H1 (cell line): Measurements from ENCODE around the gene EPHA10. TPM values are rescaled to one million over a fixed set of nuclear protein-coding genes. Genes with fewer than 3 reads are reported as not detected.

ENCODE experiments used
- CTCF ChIA-PET: fragments of 300-600 bp; sonication (Branson Sonifier 250); formaldehyde crosslinking; loops from one replicate; lab custom pipeline; 2021; ENCODE audit not compliant: partially characterized antibody; lab: Charles Lee
- POLR2A ChIA-PET: fragments of 300-600 bp; sonication (Branson Sonifier 250); formaldehyde crosslinking; loops from one replicate; lab custom pipeline; 2021; ENCODE audit warnings: inconsistent platforms; ENCODE audit not compliant: partially characterized antibody; lab: Charles Lee
- DNase-seq, 2 experiments: peaks; one replicate each; pipeline versions ENCODE4 v3.0.0 to v3.0.0-alpha.2; 2010 to 2022; ENCODE audit warnings: low spot score in 2 of 2, low read depth in 1 of 2, mixed read lengths in 1 of 2
- FAIRE-seq: peaks from 2 replicates; lab custom pipeline; 2011; peaks lifted over from hg19 to GRCh38; lab: Jason Lieb, UNC
- H2AFZ ChIP-seq: 2 replicates; pipeline ENCODE4 v1.8.1; 2012; ENCODE audit warnings: low read length, inconsistent platforms
- H2AK5ac ChIP-seq: 2 replicates; pipeline ENCODE4 v1.6.1; 2013; ENCODE audit warnings: low read depth, low read length
- H2BK120ac ChIP-seq: replicated peaks from 2 replicates; pipeline ENCODE3; 2013; ENCODE audit warnings: low read depth, low read length, inconsistent platforms
- H2BK12ac ChIP-seq: 2 replicates; pipeline ENCODE4 v1.6.1; 2013; ENCODE audit warnings: low read depth, low read length
- H2BK15ac ChIP-seq: 2 replicates; pipeline ENCODE4 v1.6.1; 2013; ENCODE audit warnings: low read length
- H2BK20ac ChIP-seq: 2 replicates; pipeline ENCODE4 v1.6.1; 2013; ENCODE audit warnings: low read length
- H2BK5ac ChIP-seq: 2 replicates; pipeline ENCODE4 v1.6.1; 2013; ENCODE audit warnings: low read depth, low read length
- H3K14ac ChIP-seq: 2 replicates; pipeline ENCODE4 v1.6.1; 2013; ENCODE audit warnings: inconsistent platforms; ENCODE audit not compliant: insufficient read length
- H3K18ac ChIP-seq: 2 replicates; pipeline ENCODE4 v1.6.1; 2013; ENCODE audit warnings: low read length; ENCODE audit errors: extremely low read depth
- H3K23ac ChIP-seq: 2 replicates; pipeline ENCODE4 v1.6.1; 2013; ENCODE audit warnings: inconsistent platforms; ENCODE audit not compliant: insufficient read length
- H3K23me2 ChIP-seq: 2 replicates; pipeline ENCODE4 v1.6.1; 2013; ENCODE audit warnings: low read depth, low read length
- H3K27ac ChIP-seq: 2 replicates; pipeline ENCODE4 v1.6.1; 2011; ENCODE audit warnings: low read depth, low read length, inconsistent platforms
- H3K27me3 ChIP-seq, 4 experiments: replicated peaks in 1 of 4; 1 replicate in 1 of 4; 2 replicates in 3 of 4; pipeline versions ENCODE4 v1.6.1 to v1.8.1; 2011 to 2013; ENCODE audit warnings: low read length in 3 of 4, mild to moderate bottlenecking in 3 of 4, inconsistent platforms in 2 of 4, mixed read lengths in 2 of 4, moderate library complexity in 1 of 4; ENCODE audit not compliant: control insufficient read depth in 3 of 4, insufficient read depth in 3 of 4; ENCODE audit errors: extremely low read depth in 1 of 4
- H3K36me3 ChIP-seq, 4 experiments: 2 replicates each; pipeline versions ENCODE4 v1.6.1 to v1.8.1; 2011 to 2013; ENCODE audit warnings: mild to moderate bottlenecking in 4 of 4, low read length in 3 of 4, moderate library complexity in 2 of 4, control low read depth in 1 of 4, inconsistent platforms in 1 of 4; ENCODE audit not compliant: insufficient read depth in 4 of 4, control insufficient read depth in 2 of 4
- H3K4ac ChIP-seq: replicated peaks from 2 replicates; pipeline ENCODE3; 2013; ENCODE audit warnings: low read length, low read depth, mixed read lengths, inconsistent platforms; ENCODE audit not compliant: insufficient read length
- H3K4me1 ChIP-seq, 4 experiments: replicated peaks in 1 of 4; 1 replicate in 1 of 4; 2 replicates in 3 of 4; pipeline versions ENCODE4 v1.6.1 to v1.8.1; 2011 to 2013; ENCODE audit warnings: low read length in 3 of 4, inconsistent platforms in 2 of 4, mixed read lengths in 1 of 4; ENCODE audit not compliant: insufficient read depth in 4 of 4, control insufficient read depth in 3 of 4
- H3K4me2 ChIP-seq, 2 experiments: 2 replicates each; pipeline versions ENCODE4 v1.6.1 to v1.8.1; 2011 to 2013; ENCODE audit warnings: low read depth in 2 of 2, low read length in 2 of 2, control low read depth in 1 of 2, inconsistent platforms in 1 of 2, mild to moderate bottlenecking in 1 of 2; ENCODE audit not compliant: insufficient read depth in 1 of 2
- H3K4me3 ChIP-seq, 4 experiments: fragments of 200-600, 300-600 bp in 1 of 4; sonication (generic), shearing (Covaris generic), sonication (Bioruptor Twin) in 1 of 4; 2 replicates each; pipeline versions ENCODE4 v1.5.1 to v1.8.1; 2011 to 2016; ENCODE audit warnings: low read length in 4 of 4, low read depth in 3 of 4, control low read depth in 2 of 4, inconsistent platforms in 2 of 4, mild to moderate bottlenecking in 2 of 4, mixed read lengths in 1 of 4, moderate library complexity in 1 of 4; ENCODE audit not compliant: insufficient read depth in 2 of 4; ENCODE audit errors: extremely low read depth in 1 of 4
- H3K56ac ChIP-seq: replicated peaks from 2 replicates; pipeline ENCODE3; 2013; ENCODE audit warnings: low read depth, mild to moderate bottlenecking, mixed read lengths, low read length, inconsistent platforms; ENCODE audit not compliant: insufficient read length
- H3K79me1 ChIP-seq: 2 replicates; pipeline ENCODE4 v1.6.1; 2013; ENCODE audit warnings: low read depth, low read length, control low read depth
- H3K79me2 ChIP-seq, 2 experiments: 2 replicates each; pipeline versions ENCODE4 v1.6.1 to v1.8.1; 2012 to 2013; ENCODE audit warnings: low read length in 2 of 2, mild to moderate bottlenecking in 2 of 2, inconsistent platforms in 1 of 2; ENCODE audit not compliant: insufficient read depth in 2 of 2, control insufficient read depth in 1 of 2
- H3K9ac ChIP-seq, 4 experiments: replicated peaks in 1 of 4; 1 replicate in 1 of 4; 2 replicates in 3 of 4; pipeline versions ENCODE4 v1.6.1 to v1.8.1; 2011 to 2013; ENCODE audit warnings: low read depth in 3 of 4, low read length in 3 of 4, control low read depth in 2 of 4, mild to moderate bottlenecking in 2 of 4, moderate library complexity in 2 of 4, inconsistent platforms in 1 of 4; ENCODE audit errors: extremely low read depth in 1 of 4
- H3K9me3 ChIP-seq, 2 experiments: 2 replicates each; pipeline versions ENCODE4 v1.6.1 to v1.8.1; 2012 to 2013; ENCODE audit warnings: mild to moderate bottlenecking in 2 of 2, moderate library complexity in 2 of 2, control low read depth in 1 of 2, inconsistent platforms in 1 of 2, low read depth in 1 of 2, low read length in 1 of 2, mixed read lengths in 1 of 2; ENCODE audit not compliant: insufficient read depth in 2 of 2
- H4K20me1 ChIP-seq, 2 experiments: replicated peaks in 1 of 2; 2 replicates each; pipeline versions ENCODE3 to v1.8.1; 2011 to 2013; ENCODE audit warnings: inconsistent platforms in 2 of 2, low read length in 2 of 2, mild to moderate bottlenecking in 1 of 2; ENCODE audit not compliant: insufficient read depth in 2 of 2, control insufficient read depth in 1 of 2
- H4K5ac ChIP-seq: 2 replicates; pipeline ENCODE4 v1.6.1; 2013; ENCODE audit warnings: low read length, low read depth, mixed read lengths, inconsistent platforms; ENCODE audit not compliant: insufficient read length
- H4K8ac ChIP-seq: 2 replicates; pipeline ENCODE4 v1.8.0; 2013; ENCODE audit warnings: mild to moderate bottlenecking, moderate library complexity, low read length, inconsistent platforms; ENCODE audit not compliant: insufficient read depth; ENCODE audit errors: extremely low read depth
- H4K91ac ChIP-seq: replicated peaks from 2 replicates; pipeline ENCODE3; 2013; ENCODE audit warnings: low read length, mixed read lengths, inconsistent platforms; ENCODE audit not compliant: insufficient read length
- BCL11A ChIP-seq, 2 experiments: IDR thresholded peaks; one replicate each; pipeline ENCODE4 v1.6.1; 2011; ENCODE audit warnings: low read depth in 2 of 2, low read length in 2 of 2, mild to moderate bottlenecking in 2 of 2
- CBX8 ChIP-seq: fragments of 300-800, 300-1000 bp; sonication (generic); IDR thresholded peaks from 2 replicates; pipeline ENCODE4 v1.7.1; 2016; ENCODE audit warnings: low read depth, low read length, borderline replicate concordance
- CHD2 ChIP-seq: IDR thresholded peaks from 2 replicates; pipeline ENCODE4 v1.6.1; 2012; ENCODE audit warnings: low read length, improper control_type of control experiment
- CREB1 ChIP-seq: IDR thresholded peaks from 2 replicates; pipeline ENCODE4 v1.6.1; 2012; ENCODE audit warnings: inconsistent platforms
- FOSL1 ChIP-seq: IDR thresholded peaks from 2 replicates; pipeline ENCODE4 v1.6.1; 2011; ENCODE audit warnings: mild to moderate bottlenecking, low read depth, low read length, moderate library complexity; ENCODE audit not compliant: insufficient read depth
- JUN ChIP-seq: IDR thresholded peaks from 2 replicates; pipeline ENCODE4 v1.6.1; 2011; ENCODE audit warnings: low read depth, mild to moderate bottlenecking, improper control_type of control experiment, low read length
- POU5F1 ChIP-seq: IDR thresholded peaks from 2 replicates; pipeline ENCODE4 v1.6.1; 2011; ENCODE audit warnings: low read depth, mild to moderate bottlenecking, low read length, moderate library complexity
- RBBP5 ChIP-seq: IDR thresholded peaks from 2 replicates; pipeline ENCODE4 v1.7.1; 2012; ENCODE audit warnings: low read depth, mild to moderate bottlenecking, inconsistent platforms, low read length, moderate library complexity, borderline replicate concordance
- SAP30 ChIP-seq: fragments of 300-600 bp; sonication (generic); IDR thresholded peaks from 2 replicates; pipeline ENCODE4 v1.7.1; 2012; ENCODE audit warnings: low read length, moderate library complexity, mild to moderate bottlenecking, inconsistent platforms; ENCODE audit not compliant: insufficient read depth, insufficient replicate concordance
- SIN3A ChIP-seq, 2 experiments: IDR thresholded peaks in 1 of 2; conservative IDR thresholded peaks in 1 of 2; 2 replicates each; pipeline ENCODE4 v1.6.1; 2011 to 2012; ENCODE audit warnings: low read length in 2 of 2, improper control_type of control experiment in 1 of 2, low read depth in 1 of 2, mild to moderate bottlenecking in 1 of 2
- TCF12 ChIP-seq: IDR thresholded peaks from 2 replicates; pipeline ENCODE4 v1.6.1; 2011; ENCODE audit warnings: low read depth, mild to moderate bottlenecking, low read length
- WGBS, 2 experiments: shearing (Covaris generic) in 1 of 2; methylation state at CpG; one replicate each; pipeline versions ENCODE4 v1.1.6 to v1.1.7; 2013 to 2015; ENCODE audit warnings: low lambda C conversion rate in 2 of 2, mixed read lengths in 2 of 2, inconsistent platforms in 1 of 2, low coverage in 1 of 2, missing lambda C conversion rate in 1 of 2; ENCODE audit not compliant: insufficient replicate concordance in 2 of 2, insufficient coverage in 1 of 2, insufficient read length in 1 of 2; ENCODE audit errors: extremely low coverage in 1 of 2, missing lambda C conversion rate in 1 of 2; 5-methylcytosine and 5-hydroxymethylcytosine counted together
- polyA plus RNA-seq, 7 experiments: library from polyadenylated mRNA; depleted of rRNA in 3 of 7; stranded (reverse) in 5 of 7; unstranded in 2 of 7; fragments of >200 nt in 5 of 7; fragments of 200-250 nt in 2 of 7; gene quantifications; 1 replicate in 5 of 7; 2 replicates in 1 of 7; 4 replicates in 1 of 7; pipeline versions ENCODE4 v1.2.1 to v1.2.3, GENCODE V29; 2011 to 2013; ENCODE audit warnings: missing spikeins in 2 of 7, mixed read lengths in 2 of 7
- total RNA-seq: library from RNA; stranded (reverse); fragmentation: NEBNext Ultra II Directional; extraction: Animal tissue kit (Norgen Biotek cat#: 25700); gene quantifications from 2 replicates; pipeline ENCODE4 v1.2.1, GENCODE V29; 2021
- TF ChIP-seq, protein P1 (sequence below): IDR thresholded peaks from 2 replicates; pipeline ENCODE4 v1.6.1; 2012; ENCODE audit warnings: inconsistent platforms

Gene EPHA10
- total and polyA plus RNA-seq, 2 of the 8 experiments (the other 6 are each of a cell fraction or from before 2014, with no cell fraction given) = 0.54 to 1.0 TPM

DNA sequence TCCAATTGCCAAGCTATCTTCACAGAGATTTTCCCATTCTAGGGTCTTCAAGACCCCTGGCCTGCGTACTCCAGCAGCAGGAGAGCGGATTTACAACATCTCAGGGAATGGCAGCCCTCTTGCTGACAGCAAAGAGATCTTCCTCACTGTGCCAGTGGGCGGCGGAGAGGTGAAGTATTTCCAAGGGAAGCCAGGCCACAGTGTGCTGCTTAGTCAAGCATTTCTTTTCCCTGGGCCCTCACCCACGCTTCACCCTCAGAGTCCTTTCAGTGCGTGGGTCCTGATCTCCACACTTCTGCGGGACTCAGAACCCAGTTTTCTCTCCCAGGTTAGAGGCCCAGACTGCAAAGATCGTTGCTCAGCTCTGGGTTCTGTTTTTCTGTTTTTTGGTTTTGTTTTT lies 59.5 kb downstream of the EPHA10 start:
- DNase-seq (no peak), FAIRE-seq (no peak)
- Histone ChIP-seq H2AK5ac (no peak overlapping the region), H4K91ac (no peak overlapping the region), H4K5ac (no peak overlapping the region), H2BK120ac (no peak overlapping the region), H2BK12ac (no peak overlapping the region), H3K36me3 (peaks cover 31 to 80% (median 63%) of the 10 kb centered on the region in 4 experiments), H3K56ac (no peak overlapping the region), H4K8ac (no peak overlapping the region), H3K18ac (no peak overlapping the region), H3K14ac (no peak overlapping the region), H3K4me1 (no peaks in the 10 kb centered on the region), H3K9me3 (no peaks in the 10 kb centered on the region), H3K9ac (no peak overlapping the region), H3K27ac (no peak overlapping the region), H3K27me3 (no peaks in the 10 kb centered on the region), H2BK5ac (no peak overlapping the region), H2BK15ac (no peak overlapping the region), H3K4ac (no peak overlapping the region), H3K23ac (no peak overlapping the region), H4K20me1 (peaks cover 2 to 7% of the 10 kb centered on the region in 2 experiments), H3K23me2 (no peaks in the 10 kb centered on the region; the same call in 1 of the 2 replicates), H3K4me2 (no peak overlapping the region), H3K79me1 (no peaks in the 10 kb centered on the region), H3K79me2 (no peaks in the 10 kb centered on the region), H3K4me3 (no peak overlapping the region), H2BK20ac (no peak overlapping the region), H2AFZ (no peak overlapping the region)
- TF ChIP-seq, protein P1, sequence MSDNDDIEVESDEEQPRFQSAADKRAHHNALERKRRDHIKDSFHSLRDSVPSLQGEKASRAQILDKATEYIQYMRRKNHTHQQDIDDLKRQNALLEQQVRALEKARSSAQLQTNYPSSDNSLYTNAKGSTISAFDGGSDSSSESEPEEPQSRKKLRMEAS = no peak
- no peak for TF ChIP-seq CHD2
- TF ChIP-seq RBBP5 = no peak
- no peak for TF ChIP-seq JUN
- TF ChIP-seq TCF12 = no peak
- TF ChIP-seq BCL11A (IDR thresholded peaks at IDR 0.05; ENCODE audit: low read depth in 2 of 2, low read length in 2 of 2) = no peak
- no peak for TF ChIP-seq CREB1
- no peak for TF ChIP-seq FOSL1
- no peak for TF ChIP-seq CBX8
- TF ChIP-seq POU5F1 = no peak
- no peak for TF ChIP-seq SIN3A (conservative IDR thresholded peaks at IDR 0.05 in 1 of 2, IDR thresholded peaks at IDR 0.05 in 1 of 2; ENCODE audit: low read depth in 1 of 2, low read length in 2 of 2)
- TF ChIP-seq SAP30 = no peak
- CTCF ChIA-PET = interaction anchor here (1.1 kb wide), 2 partner anchors 11 to 59 kb away, joined by 3 to 4 read pairs; partner anchors contain the start of gene EPHA10
- whole genome bisulfite sequencing, 2 experiments = 89% methylated on average over 8 of the region's 8 CpGs; no CpG with 5 or more reads in 1 of the 2 experiments
- POLR2A ChIA-PET = interaction anchor here (1.5 to 2.1 kb wide), 2 partner anchors 9 to 10 kb away, joined by 4 to 5 read pairs; no protein-coding TSS in a partner anchor
